HG03064 (cell line): ENCODE measurements around the gene ANP32E.

ENCODE experiments used
- ATAC-seq: cut with Tn5 transposase; IDR thresholded peaks from one replicate; pipeline ENCODE4 v1.9.1; 2021; ENCODE audit warnings: low read depth; ENCODE audit not compliant: unreplicated experiment

Gene ANP32E

GRCh38 chr1:150173141-150173585 lies 62.7 kb downstream of the ANP32E start:
- no peak for ATAC-seq

GRCh38 chr1:150171801-150172200 lies 64.1 kb downstream of the ANP32E start:
- no peak for ATAC-seq

DNA sequence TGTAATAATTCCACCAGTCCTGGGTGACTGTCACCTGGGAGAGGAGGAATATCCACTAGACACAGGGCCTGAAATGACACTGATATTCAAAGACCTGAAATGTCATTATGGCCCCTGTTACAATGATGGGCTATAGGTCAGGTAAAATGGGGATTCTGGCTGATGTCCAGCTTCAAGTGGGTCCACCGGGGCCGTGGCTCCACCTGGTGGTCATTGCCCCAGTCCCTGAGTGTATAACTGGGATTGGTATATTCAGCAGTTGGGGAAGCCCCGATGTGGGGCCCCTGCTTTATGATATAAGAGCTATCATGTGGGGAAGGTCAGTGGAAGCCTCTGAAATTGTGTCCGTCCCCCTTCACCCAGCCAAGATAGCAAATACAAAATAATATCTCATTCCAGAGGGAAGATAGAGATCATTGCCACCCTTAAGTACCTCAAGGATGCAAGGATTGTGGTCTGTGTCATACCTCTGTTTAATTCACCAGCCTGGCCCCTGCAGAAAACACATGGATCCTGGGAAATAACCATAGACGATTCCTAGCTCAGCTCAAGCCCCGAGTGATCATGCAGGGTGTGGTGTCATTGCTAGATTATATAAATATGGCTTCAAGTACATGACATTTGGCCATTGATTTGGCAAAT lies 66.8 kb downstream of the ANP32E start:
- no peak for ATAC-seq
